Erythroblast (primary cell): ENCODE measurements around the gene NUDT14.

ENCODE experiments used
- GATA1 ChIP-seq: IDR thresholded peaks from 2 replicates; pipeline ENCODE4 v1.6.1; 2011; ENCODE audit warnings: low read depth, mild to moderate bottlenecking, control low read depth, low read length, moderate library complexity
- POLR2A ChIP-seq: IDR thresholded peaks from 2 replicates; pipeline ENCODE4 v1.6.1; 2011; ENCODE audit warnings: mild to moderate bottlenecking, low read length

- TF ChIP-seq POLR2A (no peak), GATA1 (no peak)
Measured at GRCh38 chr14:105223260-105223659, 42.1 kb upstream of the NUDT14 start.
